HG03097 (cell line): ENCODE measurements around the gene BRPF1.

Experiments used
- ATAC-seq: cut with Tn5 transposase; IDR thresholded peaks from one replicate; pipeline ENCODE4 v1.9.1; 2021; ENCODE audit not compliant: unreplicated experiment, low FRiP score

The BRPF1 gene

DNA sequence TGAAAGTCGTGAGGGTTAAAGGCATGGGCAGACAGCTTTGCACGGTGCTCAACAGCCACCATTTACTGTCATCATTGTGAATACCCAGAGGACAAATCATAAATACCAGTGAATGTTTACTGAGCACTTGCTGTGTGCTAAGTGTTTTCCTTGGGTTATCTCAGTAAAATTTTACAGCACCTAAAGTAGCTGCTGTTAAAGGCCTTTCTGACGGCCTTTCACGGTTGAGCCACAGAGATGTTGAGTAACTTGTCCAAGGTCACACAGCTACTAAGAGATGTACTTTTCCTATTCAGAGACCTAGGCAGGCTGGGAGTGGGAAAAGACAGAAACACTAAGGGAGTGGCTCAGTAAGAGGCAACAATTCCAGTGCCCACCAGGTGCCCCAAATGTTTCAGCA, 28.3 kb upstream of the BRPF1 start:
- no peak for ATAC-seq

DNA sequence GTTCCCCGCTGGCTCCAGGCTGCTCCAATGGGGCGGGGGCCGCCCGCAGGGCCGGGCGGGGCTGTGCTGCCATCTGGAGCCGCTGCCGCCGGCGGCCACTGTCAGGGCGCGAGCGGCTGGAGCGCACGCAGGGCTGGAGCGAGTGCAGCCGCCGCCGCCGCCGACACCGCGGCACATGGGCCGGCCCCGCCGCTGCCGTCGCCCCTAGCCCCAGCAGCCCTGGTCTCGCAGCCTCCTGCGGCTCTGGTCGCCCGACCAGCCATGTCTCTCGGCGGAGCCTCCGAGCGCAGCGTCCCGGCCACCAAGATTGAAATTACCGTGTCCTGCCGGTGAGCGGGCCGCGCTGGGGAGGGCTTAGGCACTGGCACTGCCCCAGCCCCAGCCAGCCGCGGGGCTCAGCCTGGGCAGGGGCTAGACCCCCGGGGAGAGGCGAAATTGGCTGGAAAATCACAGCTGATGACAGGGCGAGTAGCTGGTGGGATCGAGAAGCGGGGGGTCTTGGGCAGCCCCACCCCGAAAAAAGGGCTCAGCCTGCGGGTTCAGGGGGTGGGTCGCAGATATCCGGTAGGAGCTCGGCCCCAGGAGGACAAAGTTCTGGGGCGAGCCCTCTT, 27.7 kb upstream of the BRPF1 start, which contains the start of gene CPNE9:
CPNE9 (plus strand) TSS at position 98 of the 611 bp plus-strand sequence; CDS start at position 262, 164 bp downstream.
- ATAC-seq, result no peak

DNA sequence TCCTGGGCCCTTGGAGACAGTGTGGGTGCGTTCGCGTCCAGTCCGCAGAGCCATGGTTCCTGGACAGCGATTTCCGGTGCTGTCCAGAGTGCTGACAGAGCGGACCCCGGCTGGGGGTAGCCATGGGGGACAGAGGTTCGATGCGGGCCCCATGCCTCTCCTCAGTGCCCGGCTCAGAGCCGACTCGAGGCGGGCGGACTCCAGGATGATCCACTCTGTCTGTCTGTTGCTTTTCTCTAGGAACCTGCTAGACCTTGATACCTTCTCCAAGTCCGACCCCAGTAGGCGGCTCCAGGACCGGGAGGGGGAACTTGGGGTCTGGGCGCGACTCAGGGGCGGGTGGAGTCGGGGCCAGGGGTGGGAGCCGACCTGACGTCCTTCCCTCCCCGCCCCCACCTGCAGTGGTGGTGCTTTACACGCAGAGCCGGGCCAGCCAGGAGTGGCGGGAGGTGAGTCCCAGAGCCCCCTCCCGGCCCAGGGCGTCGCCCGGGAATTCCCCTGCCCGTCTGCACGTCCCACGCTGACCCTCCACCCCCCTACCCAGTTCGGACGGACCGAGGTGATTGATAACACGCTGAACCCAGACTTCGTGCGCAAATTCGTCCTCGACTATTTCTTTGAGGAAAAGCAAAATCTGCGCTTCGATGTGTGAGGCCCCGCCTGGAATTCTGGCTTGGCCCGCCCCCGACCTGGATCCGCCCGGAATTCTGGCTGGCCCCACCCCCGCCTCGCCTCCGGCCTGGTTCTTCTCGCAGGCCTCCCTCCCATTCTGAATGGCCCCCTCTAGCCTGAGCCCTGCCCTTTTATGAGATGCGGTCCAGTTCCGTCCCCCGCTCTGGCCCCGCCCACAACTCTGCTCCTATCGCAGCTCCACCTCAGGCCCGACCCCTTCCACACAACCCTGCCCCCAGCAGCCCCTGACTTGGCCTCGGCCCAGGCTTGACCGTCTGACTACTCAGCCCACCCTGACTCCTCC, 26.9 kb upstream of the BRPF1 start:
- ATAC-seq, result no peak

DNA sequence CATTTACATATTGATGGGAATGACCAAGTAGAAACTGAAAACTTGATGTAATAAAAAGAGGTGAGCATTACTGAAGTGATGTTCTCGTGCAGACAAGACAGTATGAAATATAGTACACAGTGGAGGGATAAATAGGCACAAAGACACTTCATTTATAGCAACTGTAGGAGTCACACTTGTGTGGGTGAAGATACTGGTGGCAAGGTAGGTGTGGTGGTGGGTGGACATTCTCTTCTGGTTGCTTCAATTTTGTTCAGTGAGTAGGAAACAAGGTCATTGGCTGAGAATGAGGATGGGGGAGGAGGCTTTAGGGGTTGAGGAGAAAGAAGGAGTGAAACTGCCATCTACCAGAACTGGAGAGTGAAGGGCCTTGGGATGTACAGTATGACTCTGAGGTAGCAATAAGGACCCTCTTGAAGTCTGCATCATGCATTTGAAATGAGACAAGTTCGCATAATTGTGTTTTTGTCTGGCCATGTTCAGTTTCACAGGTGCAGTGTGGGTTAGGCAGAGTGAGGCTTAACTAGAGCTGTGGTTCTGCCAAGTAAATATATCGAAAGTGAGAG, 21.3 kb upstream of the BRPF1 start:
- ATAC-seq, result no peak

DNA sequence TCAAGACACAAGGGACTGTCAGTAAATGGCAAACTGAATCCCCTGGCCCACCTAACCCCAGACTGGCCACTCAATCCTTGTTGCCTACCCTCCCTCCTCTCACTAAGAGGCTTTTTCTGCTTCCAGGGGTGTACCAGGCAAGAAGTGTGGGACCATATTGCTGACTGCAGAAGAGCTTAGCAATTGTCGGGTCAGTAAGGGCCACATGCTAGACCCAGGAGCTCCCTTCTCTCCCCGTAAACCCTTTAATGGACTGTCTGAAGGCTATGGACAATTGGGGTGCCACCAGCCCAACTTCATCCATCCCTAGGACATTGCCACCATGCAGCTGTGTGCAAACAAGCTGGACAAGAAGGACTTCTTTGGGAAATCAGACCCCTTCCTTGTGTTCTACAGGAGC, 19.1 kb upstream of the BRPF1 start:
- ATAC-seq, result no peak

DNA sequence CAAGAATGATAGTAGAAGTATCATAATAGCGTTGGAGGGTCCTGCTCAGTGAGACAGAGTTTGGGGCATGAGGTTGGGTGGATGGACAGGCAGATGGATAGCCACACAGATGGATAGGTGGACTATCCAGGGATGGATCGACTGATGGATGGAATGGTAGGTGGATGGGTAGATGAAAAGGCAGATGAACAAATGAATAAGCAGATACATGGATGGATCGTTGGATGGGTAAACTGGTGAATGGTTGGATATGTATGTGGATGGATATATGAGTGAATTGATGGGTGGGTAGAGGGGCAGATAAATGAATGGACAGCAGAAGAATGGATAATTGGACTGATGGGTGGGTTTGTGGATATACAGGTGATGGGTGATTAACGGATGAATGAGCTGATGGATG, 18.4 kb upstream of the BRPF1 start:
- ATAC-seq, result no peak

DNA sequence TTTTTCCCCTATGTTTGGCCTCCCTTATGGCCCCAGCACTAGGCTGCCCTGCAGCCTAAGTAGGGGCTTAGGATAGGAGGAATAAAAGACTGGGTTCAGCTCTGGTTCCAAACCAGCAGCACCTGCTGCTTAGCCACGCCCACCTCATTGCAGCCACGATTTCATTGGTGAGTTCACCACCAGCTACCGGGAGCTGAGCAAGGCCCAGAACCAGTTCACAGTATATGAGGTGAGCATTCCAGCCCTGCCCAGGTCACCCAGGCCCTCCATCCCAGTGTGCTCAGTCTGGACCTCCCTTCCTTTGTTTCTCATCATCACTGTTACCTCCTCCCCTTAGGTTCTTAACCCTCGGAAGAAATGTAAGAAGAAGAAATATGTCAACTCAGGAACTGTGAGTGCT, 16.4 kb upstream of the BRPF1 start:
- no peak for ATAC-seq

DNA sequence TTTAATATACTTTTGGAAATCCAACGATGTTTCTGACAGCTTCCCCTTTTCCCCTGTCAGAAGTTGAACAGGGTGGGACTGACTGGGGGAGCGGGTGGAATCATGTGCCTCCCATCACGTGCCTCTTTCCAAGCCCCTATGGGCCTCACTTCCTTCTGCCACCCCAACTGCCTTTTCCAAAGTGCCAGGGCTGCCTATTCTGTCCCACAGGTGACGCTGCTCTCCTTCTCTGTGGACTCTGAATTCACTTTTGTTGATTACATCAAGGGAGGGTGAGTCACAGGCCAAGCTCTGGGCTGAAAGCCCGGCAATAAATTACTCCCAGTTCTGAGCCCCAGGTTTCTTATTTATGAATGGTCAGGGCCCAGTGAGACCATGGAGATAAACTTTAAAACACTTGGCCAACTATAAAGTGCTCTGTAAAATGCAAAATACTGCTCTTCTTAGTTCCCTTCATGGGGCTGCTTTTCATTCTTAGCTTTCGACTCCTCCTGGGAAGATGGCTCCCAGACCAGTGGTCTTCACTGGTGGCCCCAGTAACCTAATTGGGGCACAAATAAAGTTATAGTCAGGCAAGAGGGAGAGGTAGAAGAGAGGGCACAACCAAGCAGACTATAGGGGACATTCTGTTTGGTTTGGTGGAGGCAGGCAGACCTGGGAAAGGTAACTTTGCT, 15.6 kb upstream of the BRPF1 start:
- no peak for ATAC-seq

DNA sequence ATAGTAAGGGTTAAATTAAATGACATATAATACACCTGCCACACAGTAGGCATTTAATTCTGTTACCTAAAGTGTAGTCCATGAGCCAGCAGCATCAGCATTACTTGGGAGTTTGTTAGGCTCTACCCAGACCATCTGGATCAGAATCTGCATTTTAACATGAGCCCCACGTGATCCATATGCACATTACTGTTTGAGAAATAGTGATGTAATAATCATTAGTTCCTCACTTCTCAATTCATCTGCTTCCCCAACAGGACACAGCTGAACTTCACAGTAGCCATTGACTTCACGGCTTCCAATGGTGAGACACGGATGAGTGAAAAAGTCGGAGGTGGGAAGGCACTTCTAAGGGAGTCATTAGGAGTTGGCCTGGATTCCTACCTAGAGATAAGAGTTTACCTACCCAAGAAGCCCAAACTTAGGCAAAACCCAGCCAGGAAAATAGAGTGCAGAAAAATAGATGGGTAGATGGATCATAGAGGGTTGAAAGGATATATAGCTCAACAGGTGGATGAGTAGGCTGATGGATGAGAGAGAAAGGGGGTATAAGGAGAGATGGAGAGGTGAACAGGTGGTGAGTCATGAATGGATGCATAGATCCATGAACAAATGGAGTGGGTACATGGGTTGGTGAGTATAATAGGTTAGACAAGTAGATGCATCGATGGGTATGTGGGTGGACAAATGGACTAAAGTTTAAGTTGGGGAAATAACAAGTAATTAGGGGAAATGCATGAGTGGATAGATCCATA, 14.6 kb upstream of the BRPF1 start:
- no peak for ATAC-seq

DNA sequence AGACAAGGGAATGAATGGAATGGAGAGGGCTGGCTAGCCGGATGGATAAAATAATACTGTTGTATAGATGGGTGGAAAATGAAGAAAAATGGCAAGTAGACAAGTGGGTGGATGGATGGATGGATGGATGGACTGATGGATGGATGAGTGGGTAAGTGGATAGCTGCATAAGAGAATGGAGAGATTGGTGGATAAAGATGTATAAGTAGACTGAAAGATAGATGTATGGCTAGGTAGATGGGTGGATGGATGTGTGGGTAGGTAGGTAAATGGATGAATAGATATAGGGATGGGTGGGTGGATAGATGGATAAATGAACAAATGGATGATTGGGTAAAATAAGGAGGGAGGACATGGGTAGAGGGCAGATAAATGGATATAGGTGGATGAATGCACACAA, 14.0 kb upstream of the BRPF1 start:
- ATAC-seq, result no peak

DNA sequence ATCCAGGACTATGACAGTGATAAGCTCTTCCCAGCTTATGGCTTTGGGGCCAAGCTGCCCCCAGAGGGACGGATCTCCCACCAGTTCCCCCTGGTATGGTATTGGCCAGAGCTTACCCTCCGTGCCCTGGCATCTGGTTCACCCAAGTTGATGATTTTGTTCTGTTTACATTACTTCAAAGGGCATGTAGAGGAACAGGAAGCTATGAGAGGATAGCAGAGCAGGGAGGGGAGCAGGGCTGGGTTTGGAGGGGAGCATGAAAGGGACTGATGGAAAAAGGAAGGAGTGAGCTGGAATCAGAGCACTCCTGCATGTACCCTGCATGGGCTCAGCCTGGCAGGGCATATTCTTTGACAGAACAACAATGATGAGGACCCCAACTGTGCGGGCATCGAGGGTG, 13.4 kb upstream of the BRPF1 start:
- no peak for ATAC-seq

DNA sequence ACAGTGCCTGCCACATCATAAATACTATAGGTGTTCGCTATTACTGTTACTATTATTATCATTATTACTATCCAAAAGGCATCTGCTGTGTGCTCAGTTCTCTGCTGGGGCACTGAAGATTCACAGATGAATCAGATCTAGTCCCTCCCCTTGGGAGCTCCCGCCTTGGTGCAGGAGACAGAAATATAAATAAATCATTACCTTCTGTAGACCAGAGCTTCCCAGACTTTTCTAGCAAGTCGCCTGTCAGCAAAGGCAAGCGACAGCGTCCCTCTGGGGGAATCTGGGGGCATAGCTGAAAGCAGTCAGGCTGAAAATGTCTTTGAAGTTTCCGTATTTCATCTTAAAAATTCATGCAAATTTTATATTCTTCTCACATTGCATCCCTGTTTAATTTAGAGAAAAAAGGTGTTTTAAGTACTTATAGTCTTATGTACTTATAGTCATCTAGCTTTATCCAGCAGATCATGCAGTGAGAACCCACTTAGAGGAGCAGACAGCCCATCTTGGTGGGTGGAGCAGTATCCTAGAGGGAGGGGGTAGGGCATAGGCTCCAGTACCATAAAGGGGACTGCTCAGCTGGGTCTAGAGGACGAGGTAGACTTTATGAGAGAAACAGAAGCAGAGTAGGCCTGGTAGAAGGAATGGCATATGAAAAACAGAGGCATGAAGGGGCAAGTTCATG, 10.4 kb upstream of the BRPF1 start:
- ATAC-seq, result no peak

DNA sequence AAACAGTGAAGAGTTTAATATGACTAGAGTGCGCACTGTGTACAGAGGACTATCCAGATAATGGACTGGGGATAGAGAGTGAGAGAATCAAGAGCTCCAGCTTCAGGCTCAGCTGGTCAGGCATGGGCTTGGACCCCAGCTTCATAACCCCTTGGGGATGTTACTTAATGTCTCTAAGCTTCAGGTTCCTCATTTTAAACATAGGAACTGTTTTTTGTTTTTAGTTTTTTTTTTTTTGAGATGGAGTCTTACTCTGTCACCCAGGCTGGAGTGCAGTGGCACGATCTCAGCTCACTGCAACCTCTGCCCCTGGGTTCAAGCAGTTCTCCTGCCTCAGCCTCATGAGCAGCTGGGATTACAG, 9.9 kb upstream of the BRPF1 start:
- no peak for ATAC-seq

DNA sequence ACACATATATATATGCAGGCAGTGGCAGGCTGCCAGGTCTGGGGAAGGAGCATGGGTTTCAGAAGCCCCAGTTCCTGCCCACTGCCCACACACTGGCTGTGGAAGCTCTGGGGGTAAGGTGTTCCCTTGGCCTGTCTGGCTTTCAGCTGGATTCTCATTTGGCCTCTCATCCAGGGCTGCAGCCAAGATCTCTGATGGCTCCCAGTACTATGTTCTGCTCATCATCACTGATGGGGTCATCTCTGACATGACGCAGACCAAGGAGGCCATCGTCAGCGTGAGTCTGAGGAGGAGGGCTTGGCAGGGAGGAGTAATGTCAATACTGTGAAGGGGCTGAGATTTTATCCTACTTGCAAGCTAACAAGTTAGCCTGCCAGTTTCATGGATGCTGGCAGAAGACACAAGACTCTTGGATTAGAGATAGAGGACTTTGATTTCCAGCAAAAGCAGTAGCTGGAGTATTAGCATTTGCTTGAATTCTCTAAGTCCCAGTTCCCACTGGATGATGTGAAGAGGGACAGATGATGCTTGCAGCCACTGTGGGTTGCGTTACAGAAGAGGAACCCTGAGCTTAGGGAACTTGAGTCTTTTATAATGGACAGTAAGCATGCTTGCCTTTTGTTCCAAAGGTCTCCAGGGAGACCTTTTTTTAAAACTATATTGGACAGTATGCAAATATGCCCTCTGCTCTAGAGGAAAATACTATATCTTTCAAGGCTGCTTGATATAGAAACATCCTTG, 5.6 kb upstream of the BRPF1 start:
- no peak for ATAC-seq

DNA sequence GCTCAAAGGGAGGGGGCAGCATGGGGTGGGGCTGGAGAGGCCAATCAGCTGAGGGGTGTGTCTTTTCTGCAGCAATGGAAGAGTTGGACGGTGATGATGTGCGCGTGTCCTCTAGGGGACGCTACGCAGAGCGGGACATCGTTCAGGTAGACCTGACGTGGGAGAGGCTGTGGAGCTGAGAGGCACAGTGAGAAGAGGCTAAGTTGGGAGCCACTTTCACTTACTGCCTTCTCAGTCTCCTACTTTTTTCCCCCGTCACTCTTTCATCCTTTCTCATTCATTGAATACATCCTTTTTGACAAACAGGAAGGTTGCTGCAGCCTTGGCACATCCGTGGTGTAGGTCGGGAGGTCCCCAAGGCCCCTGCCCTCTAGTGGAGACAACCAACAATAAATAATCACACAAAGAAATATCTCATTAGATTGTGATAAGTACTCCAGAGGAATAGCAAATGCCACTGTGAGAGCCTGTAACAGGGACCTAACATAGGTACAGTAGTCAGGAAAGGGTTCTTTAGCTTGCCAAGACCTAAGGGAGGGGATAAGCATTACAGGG, 4.4 kb upstream of the BRPF1 start:
- ATAC-seq, result no peak

DNA sequence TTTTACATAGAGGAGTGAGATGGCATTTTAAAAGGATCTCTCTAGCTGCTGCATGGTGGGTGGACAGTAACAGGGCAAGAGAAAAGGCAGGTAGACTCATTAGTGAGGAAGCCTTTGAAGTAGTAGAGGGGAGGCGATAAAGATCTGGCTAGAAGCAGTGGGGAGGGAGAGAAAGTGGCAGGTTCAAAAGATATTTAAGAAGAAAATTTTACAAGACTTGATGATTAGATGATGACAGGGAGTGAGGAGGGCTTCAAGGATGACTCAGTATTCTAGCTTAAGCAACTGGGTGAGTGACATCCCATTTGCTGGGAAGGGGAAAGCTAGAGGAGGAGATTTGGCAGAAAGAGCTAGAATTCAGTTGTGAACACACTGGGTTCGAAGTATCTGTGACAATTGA, 3.8 kb upstream of the BRPF1 start:
- no peak for ATAC-seq

DNA sequence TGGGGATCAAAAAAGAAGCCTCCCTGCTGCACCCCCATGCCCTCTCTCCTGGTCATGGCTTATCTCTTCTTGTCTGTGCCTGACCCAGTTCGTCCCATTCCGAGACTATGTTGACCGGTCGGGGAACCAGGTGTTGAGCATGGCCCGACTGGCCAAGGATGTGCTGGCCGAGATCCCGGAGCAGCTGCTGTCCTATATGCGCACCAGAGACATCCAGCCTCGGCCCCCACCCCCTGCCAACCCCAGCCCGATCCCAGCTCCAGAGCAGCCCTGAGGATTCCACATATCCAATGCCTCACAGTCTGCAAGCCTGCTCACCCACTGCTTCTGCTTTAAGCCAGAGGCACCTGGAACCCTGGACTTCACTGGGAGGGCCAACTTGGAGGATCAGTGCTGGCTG, 2.1 kb upstream of the BRPF1 start:
- no peak for ATAC-seq

DNA sequence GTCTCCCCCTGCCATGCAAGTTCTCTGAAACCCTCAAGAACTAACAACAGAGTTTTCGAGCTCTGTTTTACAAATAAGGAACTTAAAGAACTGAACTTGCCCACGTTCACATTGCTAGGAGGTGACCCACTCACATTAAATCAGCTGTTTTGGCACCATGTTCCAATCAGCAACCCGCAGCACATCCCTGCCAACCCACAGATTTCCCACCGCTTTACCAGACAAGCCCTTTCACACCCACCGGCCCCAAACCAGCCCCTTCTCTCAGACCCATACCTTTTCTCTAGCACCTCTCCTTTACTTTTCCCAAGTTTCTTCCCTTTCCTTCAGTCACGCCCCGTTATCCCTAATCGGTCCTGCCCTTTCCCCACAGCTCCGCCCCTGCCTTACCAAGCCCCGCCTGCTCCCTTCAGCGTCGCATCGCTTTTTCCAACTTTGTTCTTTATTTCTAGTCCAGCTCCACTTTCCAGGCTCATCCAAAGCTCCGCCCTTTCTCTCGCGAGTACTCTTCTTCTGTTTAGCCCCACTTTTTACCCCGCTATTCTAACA, 804 bp upstream of the BRPF1 start:
- peak; percentile 35 for ATAC-seq
